Measurements from ENCODE around the gene HHIPL1.
"Not testable (repeated sequence)": the region's sequence is repeated elsewhere in the genome, so short reads cannot be mapped to it uniquely, and the experiment has no call there.

Gene HHIPL1

GRCh38 chr14:99660794-99661193, 15.9 kb downstream of the HHIPL1 start:
- TF ChIP-seq CTCF (IDR thresholded peaks at IDR 0.05; ENCODE audit: insufficient read depth, low read length, poor library complexity, severe bottlenecking) (no peak), EZH2phosphoT487 (conservative IDR thresholded peaks at IDR 0.05; ENCODE audit: low read length) (no peak)
- Histone ChIP-seq H3K9me3 (ENCODE audit: insufficient read depth, low read length) (no peaks in the 10 kb centered on the region), H3K27ac (ENCODE audit: low read depth, low read length) (no peak overlapping the region), H4K20me1 (ENCODE audit: low read depth, low read length) (no peaks in the 10 kb centered on the region), H2AFZ (ENCODE audit: low read depth, low read length, severe bottlenecking) (no peak overlapping the region), H3F3A (ENCODE audit: insufficient read depth) (no peaks in the 10 kb centered on the region), H3K36me3 (ENCODE audit: low read length) (no peaks in the 10 kb centered on the region), H3K79me2 (ENCODE audit: insufficient read depth, low read length) (no peaks in the 10 kb centered on the region), H3K9me2 (replicated peaks; ENCODE audit: insufficient read depth, low read length) (no peaks in the 10 kb centered on the region), H3K27me3 (ENCODE audit: low read length) (no peaks in the 10 kb centered on the region), H3K4me3 (ENCODE audit: insufficient read depth, low read length, poor library complexity, severe bottlenecking) (no peak overlapping the region), H3K4me2 (ENCODE audit: low read depth, low read length, poor library complexity, severe bottlenecking) (no peak overlapping the region), H3K9ac (ENCODE audit: low read length) (no peak overlapping the region)

- not testable (repeated sequence) for H2AFZ ChIP-seq (ENCODE audit: low read depth, low read length, severe bottlenecking); H3K27me3 ChIP-seq (ENCODE audit: low read length); H4K20me1 ChIP-seq (ENCODE audit: low read depth, low read length); H3K79me2 ChIP-seq (ENCODE audit: insufficient read depth, low read length); H3K4me3 ChIP-seq (ENCODE audit: insufficient read depth, low read length, poor library complexity, severe bottlenecking); H3K9me3 ChIP-seq (ENCODE audit: insufficient read depth, low read length); H3K27ac ChIP-seq (ENCODE audit: low read depth, low read length); H3K4me2 ChIP-seq (ENCODE audit: low read depth, low read length, poor library complexity, severe bottlenecking); H3K9ac ChIP-seq (ENCODE audit: low read length); H3F3A ChIP-seq (ENCODE audit: insufficient read depth); H3K9me2 ChIP-seq (replicated peaks; ENCODE audit: insufficient read depth, low read length); H3K36me3 ChIP-seq (ENCODE audit: low read length)
Measured at GRCh38 chr14:99661206-99661605, 16.3 kb downstream of the HHIPL1 start.

GRCh38 chr14:99662846-99663245, 17.9 kb downstream of the HHIPL1 start:
- Histone ChIP-seq H3F3A (ENCODE audit: insufficient read depth) (no peaks in the 10 kb centered on the region), H2AFZ (ENCODE audit: low read depth, low read length, severe bottlenecking) (no peak overlapping the region), H3K36me3 (ENCODE audit: low read length) (no peaks in the 10 kb centered on the region), H3K27ac (ENCODE audit: low read depth, low read length) (no peak overlapping the region), H3K9me3 (ENCODE audit: insufficient read depth, low read length) (no peaks in the 10 kb centered on the region), H3K9me2 (replicated peaks; ENCODE audit: insufficient read depth, low read length) (no peaks in the 10 kb centered on the region), H3K27me3 (ENCODE audit: low read length) (no peaks in the 10 kb centered on the region), H3K79me2 (ENCODE audit: insufficient read depth, low read length) (no peaks in the 10 kb centered on the region), H3K9ac (ENCODE audit: low read length) (no peak overlapping the region), H3K4me2 (ENCODE audit: low read depth, low read length, poor library complexity, severe bottlenecking) (no peak overlapping the region), H3K4me3 (ENCODE audit: insufficient read depth, low read length, poor library complexity, severe bottlenecking) (no peak overlapping the region), H4K20me1 (ENCODE audit: low read depth, low read length) (no peaks in the 10 kb centered on the region)
- TF ChIP-seq EZH2phosphoT487 (conservative IDR thresholded peaks at IDR 0.05; ENCODE audit: low read length) (no peak), CTCF (IDR thresholded peaks at IDR 0.05; ENCODE audit: insufficient read depth, low read length, poor library complexity, severe bottlenecking) (no peak)

GRCh38 chr14:99663386-99664057, 18.6 kb downstream of the HHIPL1 start:
- H3K79me2 ChIP-seq (ENCODE audit: insufficient read depth, low read length) = no peaks in the 10 kb centered on the region
- no peaks in the 10 kb centered on the region for H3K27me3 ChIP-seq (ENCODE audit: low read length)
- no peaks in the 10 kb centered on the region for H3K36me3 ChIP-seq (ENCODE audit: low read length)
- H3K4me2 ChIP-seq (ENCODE audit: low read depth, low read length, poor library complexity, severe bottlenecking) = no peak overlapping the region
- no peak overlapping the region for H2AFZ ChIP-seq (ENCODE audit: low read depth, low read length, severe bottlenecking)
- TF ChIP-seq CTCF (IDR thresholded peaks at IDR 0.05; ENCODE audit: insufficient read depth, low read length, poor library complexity, severe bottlenecking) = no peak
- TF ChIP-seq EZH2phosphoT487 (conservative IDR thresholded peaks at IDR 0.05; ENCODE audit: low read length) = no peak
- no peaks in the 10 kb centered on the region for H3K9me2 ChIP-seq (replicated peaks; ENCODE audit: insufficient read depth, low read length)
- no peak overlapping the region for H3K4me3 ChIP-seq (ENCODE audit: insufficient read depth, low read length, poor library complexity, severe bottlenecking)
- no peaks in the 10 kb centered on the region for H3K9me3 ChIP-seq (ENCODE audit: insufficient read depth, low read length)
- no peaks in the 10 kb centered on the region for H4K20me1 ChIP-seq (ENCODE audit: low read depth, low read length)
- no peaks in the 10 kb centered on the region for H3F3A ChIP-seq (ENCODE audit: insufficient read depth)
- H3K27ac ChIP-seq (ENCODE audit: low read depth, low read length) = no peak overlapping the region
- H3K9ac ChIP-seq (ENCODE audit: low read length) = no peak overlapping the region
